Type B pancreatic cell (in vitro differentiated cells): ENCODE results near the gene HADHA. TPM values are rescaled to one million over a fixed set of nuclear protein-coding genes. Genes with fewer than 3 reads are reported as not detected.
"Not testable (repeated sequence)": the region's sequence is repeated elsewhere in the genome, so short reads cannot be mapped to it uniquely, and the experiment has no call there.

Experiments used
- DNase-seq: peaks from one replicate; pipeline ENCODE4 v3.0.0; 2021; ENCODE audit warnings: mixed read lengths; ENCODE audit not compliant: unreplicated experiment; ENCODE audit errors: extremely low spot score
- H3K27ac Mint-ChIP-seq: 2 replicates; pipeline ENCODE4 v1.8.0; 2021; ENCODE audit warnings: mild to moderate bottlenecking, mixed read lengths
- H3K27me3 Mint-ChIP-seq: 2 replicates; pipeline ENCODE4 v1.8.0; 2021; ENCODE audit warnings: mixed read lengths
- H3K36me3 Mint-ChIP-seq: 2 replicates; pipeline ENCODE4 v1.8.0; 2021; ENCODE audit warnings: mixed read lengths
- H3K4me1 Mint-ChIP-seq: one replicate; pipeline ENCODE4 v1.8.0; 2021; ENCODE audit warnings: mixed read lengths; ENCODE audit not compliant: unreplicated experiment
- H3K4me3 Mint-ChIP-seq: 2 replicates; pipeline ENCODE4 v1.8.0; 2021; ENCODE audit warnings: mild to moderate bottlenecking, mixed read lengths
- H3K9me3 Mint-ChIP-seq: 2 replicates; pipeline ENCODE4 v1.8.0; 2021; ENCODE audit warnings: mixed read lengths
- CTCF ChIP-seq: fragments of 200-600 bp; sonication (generic); conservative IDR thresholded peaks from 2 replicates; pipeline ENCODE4 v1.5.0; 2021; ENCODE audit warnings: antibody characterized with exemption, mild to moderate bottlenecking
- total RNA-seq: library from RNA; stranded (reverse); gene quantifications from 2 replicates; pipeline ENCODE4 v1.2.1, GENCODE V29; 2021; ENCODE audit warnings: low replicate concordance

The HADHA gene
- total RNA-seq, 1 donor from 2014 or later, result 137 TPM

- H3K27me3 Mint-ChIP-seq, result peaks cover 27% of the 10 kb centered on the region
- H3K4me3 Mint-ChIP-seq, result peak overlapping the region; percentile 88
- DNase-seq, result no peak
- H3K9me3 Mint-ChIP-seq, result no peaks in the 10 kb centered on the region
- H3K4me1 Mint-ChIP-seq, result peaks cover 22% of the 10 kb centered on the region
- H3K36me3 Mint-ChIP-seq, result no peaks in the 10 kb centered on the region
- TF ChIP-seq CTCF, result no peak
- no peak overlapping the region for H3K27ac Mint-ChIP-seq
Measured at GRCh38 chr2:26172189-26172870, 72.1 kb downstream of the HADHA start.

DNA sequence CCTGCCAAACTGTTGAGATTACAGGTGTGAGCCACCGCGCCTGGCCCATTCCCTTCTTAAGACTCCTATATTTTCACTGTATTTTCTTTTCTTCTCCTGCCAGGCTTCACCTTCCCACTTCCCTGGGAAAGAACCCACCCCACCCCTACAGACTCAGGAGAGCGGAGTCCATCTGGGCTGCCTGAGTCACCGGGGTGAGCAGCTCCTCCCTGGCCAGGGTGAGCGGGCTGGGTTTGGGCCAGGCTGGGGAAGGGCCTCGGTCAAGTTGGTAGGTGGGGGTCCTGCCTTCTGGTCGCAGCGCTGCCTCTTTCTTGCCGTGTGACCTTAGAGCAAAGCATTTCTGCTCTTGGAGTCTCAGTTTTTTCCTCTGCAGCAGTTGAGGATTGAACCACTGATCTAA is 73.6 kb downstream of the HADHA start:
- Mint-ChIP-seq H3K4me1 (peaks cover 17% of the 10 kb centered on the region), H3K4me3 (peak overlapping the region; percentile 68), H3K9me3 (no peaks in the 10 kb centered on the region), H3K27me3 (peaks cover 24% of the 10 kb centered on the region), H3K27ac (no peak overlapping the region), H3K36me3 (no peaks in the 10 kb centered on the region)
- TF ChIP-seq CTCF, result no peak
- no peak for DNase-seq

DNA sequence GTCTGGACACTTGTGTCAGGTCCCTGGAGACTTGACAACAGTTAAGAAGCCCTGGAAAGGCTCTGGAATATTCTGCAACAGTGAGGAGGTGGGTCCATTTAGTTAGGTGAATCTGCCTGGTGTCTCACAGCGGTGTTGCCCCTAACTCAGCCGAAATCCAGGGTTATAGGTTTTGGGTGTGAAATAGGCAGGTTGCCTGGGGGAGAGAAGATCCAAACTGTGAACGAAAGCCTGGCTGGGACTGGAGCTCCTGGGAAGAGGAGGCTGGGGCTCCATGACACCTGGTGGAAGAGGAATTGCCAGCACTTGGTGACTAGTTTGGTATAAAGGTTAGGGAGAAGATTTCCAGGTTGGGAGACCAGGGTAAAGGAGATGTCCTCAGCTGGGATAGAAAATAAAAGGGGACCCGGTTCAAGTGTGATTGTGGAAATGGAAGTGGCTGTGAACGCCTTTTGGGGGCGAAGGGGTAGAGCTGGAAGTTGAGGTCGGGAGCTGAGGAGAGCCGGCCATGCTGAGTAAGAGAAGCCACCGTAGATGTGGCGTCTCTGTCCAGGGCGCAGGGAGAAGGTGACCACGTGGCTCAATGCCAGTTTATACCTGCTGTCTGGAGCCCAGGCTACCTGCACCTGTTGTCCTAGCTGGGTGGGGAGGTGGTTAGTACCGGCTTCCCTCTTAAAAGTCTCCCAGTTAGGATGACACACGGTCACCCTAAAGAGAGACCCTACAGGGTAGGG is 74.6 kb downstream of the HADHA start:
- peaks cover 16% of the 10 kb centered on the region for H3K4me1 Mint-ChIP-seq
- H3K36me3 Mint-ChIP-seq, result no peaks in the 10 kb centered on the region
- peaks cover 24% of the 10 kb centered on the region for H3K27me3 Mint-ChIP-seq
- no peaks in the 10 kb centered on the region for H3K9me3 Mint-ChIP-seq
- DNase-seq, result no peak
- no peak for TF ChIP-seq CTCF
- peak overlapping the region; percentile 38 for H3K27ac Mint-ChIP-seq
- H3K4me3 Mint-ChIP-seq, result peak overlapping the region; percentile 48

DNA sequence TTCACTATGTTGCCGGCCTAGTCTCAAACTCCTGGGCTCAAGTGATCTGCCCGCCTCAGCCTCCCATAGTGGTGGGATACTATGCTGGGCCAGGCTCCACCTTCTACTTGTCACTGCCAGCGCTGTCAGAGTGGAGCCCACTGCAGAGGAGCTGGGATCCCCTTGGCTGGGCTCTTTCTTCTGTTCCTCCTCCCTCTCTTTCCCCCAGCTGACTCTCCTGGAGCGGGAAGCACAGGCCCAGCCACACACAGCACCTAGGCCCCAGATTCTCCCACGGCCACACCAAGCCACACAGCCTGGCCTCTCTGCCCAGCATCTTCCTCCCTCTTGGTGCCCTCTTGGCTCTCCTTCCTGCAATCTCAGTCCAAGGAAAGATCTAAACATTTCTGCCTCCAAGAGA is 75.2 kb downstream of the HADHA start:
- no peaks in the 10 kb centered on the region for H3K9me3 Mint-ChIP-seq
- H3K4me3 Mint-ChIP-seq, result no peak overlapping the region
- peaks cover 10% of the 10 kb centered on the region for H3K4me1 Mint-ChIP-seq
- no peaks in the 10 kb centered on the region for H3K36me3 Mint-ChIP-seq
- TF ChIP-seq CTCF, result no peak
- H3K27me3 Mint-ChIP-seq, result peaks cover 18% of the 10 kb centered on the region
- no peak for DNase-seq
- no peak overlapping the region for H3K27ac Mint-ChIP-seq

DNA sequence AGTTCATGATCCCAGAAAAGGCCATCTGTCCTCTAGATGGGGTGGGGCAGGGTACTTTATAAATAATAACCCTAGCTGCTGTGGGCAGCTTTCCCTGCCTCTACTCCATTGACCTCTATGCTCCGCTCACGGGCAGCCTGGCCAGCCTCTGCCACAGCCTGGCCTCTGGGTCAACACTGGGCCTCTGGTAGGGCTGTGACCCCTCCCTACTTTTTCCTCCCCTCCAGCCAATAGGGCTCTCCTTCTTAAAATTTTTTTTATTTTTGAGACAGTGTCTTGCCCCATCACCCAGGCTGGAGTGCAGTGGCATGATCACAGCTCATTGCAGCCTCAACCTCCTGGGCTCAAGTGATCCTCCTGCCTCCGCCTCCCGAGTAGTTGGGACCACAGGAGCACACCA is 75.6 kb downstream of the HADHA start:
- Mint-ChIP-seq H3K4me1 (peaks cover 9% of the 10 kb centered on the region), H3K27ac (no peak overlapping the region), H3K9me3 (no peaks in the 10 kb centered on the region), H3K36me3 (no peaks in the 10 kb centered on the region), H3K4me3 (no peak overlapping the region), H3K27me3 (peaks cover 17% of the 10 kb centered on the region)
- DNase-seq, result no peak
- no peak for TF ChIP-seq CTCF

- H3K27me3 Mint-ChIP-seq, H3K4me3 Mint-ChIP-seq, H3K9me3 Mint-ChIP-seq, H3K4me1 Mint-ChIP-seq, DNase-seq, H3K36me3 Mint-ChIP-seq, H3K27ac Mint-ChIP-seq: not testable (repeated sequence)
Measured at GRCh38 chr2:26166541-26166940, 77.9 kb downstream of the HADHA start.
